NCI-H2029 (cell line): ENCODE results near the gene LAMC1.

ENCODE experiments used
- DNase-seq: peaks from one replicate; lab custom pipeline; 2025; lab: John Stamatoyannopoulos, UW

Gene LAMC1

GRCh38 chr1:183106746-183107145 is 83.5 kb downstream of the LAMC1 start:
- DNase-seq: no peak

GRCh38 chr1:183110326-183110880 is 87.2 kb downstream of the LAMC1 start:
- DNase-seq: no peak

- DNase-seq: no peak
Measured at GRCh38 chr1:183114441-183114840, 91.2 kb downstream of the LAMC1 start.

- no peak for DNase-seq
Measured at GRCh38 chr1:183116416-183116815, 93.2 kb downstream of the LAMC1 start.

GRCh38 chr1:183121609-183122008 is 98.4 kb downstream of the LAMC1 start:
- DNase-seq: no peak

GRCh38 chr1:183124259-183124658 is 101.0 kb downstream of the LAMC1 start:
- DNase-seq: peak; percentile 53

- no peak for DNase-seq
Measured at GRCh38 chr1:183125279-183125999, 102.2 kb downstream of the LAMC1 start.

GRCh38 chr1:183126000-183126366 is 102.8 kb downstream of the LAMC1 start:
- DNase-seq: no peak

- DNase-seq: no peak
Measured at GRCh38 chr1:183126528-183126927, 103.3 kb downstream of the LAMC1 start.

- DNase-seq: no peak
Measured at GRCh38 chr1:183129921-183130690, 106.9 kb downstream of the LAMC1 start.

- no peak for DNase-seq
Measured at GRCh38 chr1:183131166-183131565, 107.9 kb downstream of the LAMC1 start.

- DNase-seq: no peak
Measured at GRCh38 chr1:183135336-183135735, 112.1 kb downstream of the LAMC1 start.

- no peak for DNase-seq
Measured at GRCh38 chr1:183137782-183138181, 114.6 kb downstream of the LAMC1 start.

- DNase-seq: no peak
Measured at GRCh38 chr1:183138301-183138700, 115.1 kb downstream of the LAMC1 start.

GRCh38 chr1:183139281-183139942 is 116.2 kb downstream of the LAMC1 start:
- DNase-seq: no peak

GRCh38 chr1:183140633-183141032 is 117.4 kb downstream of the LAMC1 start:
- no peak for DNase-seq

- DNase-seq: no peak
Measured at GRCh38 chr1:183142171-183142570, 119.0 kb downstream of the LAMC1 start.

- DNase-seq: no peak
Measured at GRCh38 chr1:183143576-183144315, 120.5 kb downstream of the LAMC1 start.

GRCh38 chr1:183144752-183145151 is 121.5 kb downstream of the LAMC1 start:
- no peak for DNase-seq

GRCh38 chr1:183147735-183148134 is 124.5 kb downstream of the LAMC1 start:
- no peak for DNase-seq

GRCh38 chr1:183148599-183148998 is 125.4 kb downstream of the LAMC1 start:
- no peak for DNase-seq

GRCh38 chr1:183149273-183149672 is 126.1 kb downstream of the LAMC1 start:
- DNase-seq: no peak
